Stimulated activated CD8-positive, alpha-beta memory T cell treated with anti-CD3 and anti-CD28 coated beads, Interleukin-12 subunit alpha, Interleukin-12 subunit beta, amount 100 ng/mL, for 4 hours (primary cell): ENCODE data around the gene TMEM72.

Experiments
- DNase-seq: peaks from one replicate; pipeline ENCODE4 v3.0.0-alpha.2; 2020; ENCODE audit warnings: low read depth

Gene TMEM72

DNA sequence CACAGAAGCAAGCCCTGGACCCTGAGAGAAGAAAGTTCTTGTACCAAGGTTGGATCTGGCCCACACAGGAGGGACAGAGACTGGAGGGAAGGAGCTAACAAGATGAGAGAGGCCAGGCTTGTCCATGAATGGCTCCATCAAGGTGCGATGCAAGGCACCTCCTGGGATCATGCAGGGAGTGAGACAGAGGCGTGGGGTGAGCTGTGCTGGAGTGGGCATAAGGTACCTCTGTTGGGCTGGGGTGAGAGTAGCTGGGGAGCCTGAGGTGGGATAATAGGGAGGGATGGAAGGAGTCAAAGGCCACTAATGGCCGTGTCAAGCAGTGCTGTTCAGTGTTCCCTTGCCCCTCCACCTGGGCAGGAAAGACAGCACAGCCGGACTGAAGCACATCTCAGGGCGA, 9.9 kb downstream of the TMEM72 start:
- DNase-seq: no peak

DNA sequence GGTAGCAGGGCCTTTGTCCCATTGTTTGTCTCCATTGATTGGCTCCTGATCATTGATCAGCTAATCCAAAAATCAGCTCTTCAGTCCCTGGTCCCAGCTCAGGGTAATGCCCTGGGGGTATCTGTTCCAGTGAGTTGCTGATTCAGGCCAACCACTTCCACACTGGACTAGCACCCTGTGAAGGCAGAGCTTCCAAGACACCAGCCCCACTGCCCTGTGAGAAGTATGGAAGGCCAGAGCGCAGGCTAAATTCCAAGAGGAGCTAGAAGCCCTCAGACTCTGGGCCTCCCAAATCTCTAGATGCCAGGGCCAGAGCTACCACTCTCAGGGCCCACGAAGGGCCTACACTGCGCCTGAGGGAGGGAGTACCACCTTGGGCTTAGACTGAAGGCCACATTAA, 10.4 kb downstream of the TMEM72 start:
- no peak for DNase-seq

DNA sequence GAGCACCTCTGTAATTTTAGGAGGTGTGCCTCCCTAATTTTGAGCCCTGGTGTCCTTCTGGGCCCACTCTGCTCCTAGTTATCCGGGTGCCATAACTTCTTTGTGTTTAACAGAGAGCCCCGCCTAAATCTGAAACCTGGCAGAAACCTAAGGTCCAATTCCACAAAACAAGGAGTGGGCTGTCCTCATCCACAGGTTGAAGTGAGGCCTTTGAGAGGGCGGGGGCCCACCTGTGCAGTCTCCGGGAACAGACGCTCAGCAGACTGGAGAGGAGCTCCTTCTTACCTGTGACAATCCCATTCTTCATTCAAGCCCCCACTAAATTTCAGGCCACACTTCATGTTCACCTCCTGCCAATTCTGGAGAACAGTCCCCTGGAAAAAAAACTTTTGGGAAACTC, 10.9 kb downstream of the TMEM72 start:
- DNase-seq: no peak

- no peak for DNase-seq
Observed at GRCh38 chr10:44922796-44923545, 11.8 kb downstream of the TMEM72 start.

DNA sequence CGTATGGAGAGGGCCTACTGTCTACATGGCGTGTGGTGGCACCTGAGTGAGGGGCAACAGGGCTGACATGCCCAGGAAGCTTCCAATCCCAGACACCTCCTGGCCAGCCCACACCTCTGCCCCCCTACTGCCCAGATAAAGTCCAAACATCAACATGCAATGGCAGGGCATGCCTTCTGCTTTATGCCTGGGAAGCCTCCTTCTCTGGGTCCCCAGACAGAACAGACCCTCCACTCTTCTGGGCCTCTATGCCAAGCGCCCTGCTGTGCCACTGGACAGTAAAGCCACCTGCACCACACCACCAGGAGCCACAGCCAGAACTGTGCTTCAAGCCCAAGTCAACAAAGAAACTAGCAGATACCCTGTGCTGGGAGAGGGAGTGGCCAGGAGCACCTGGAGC, 12.5 kb downstream of the TMEM72 start:
- DNase-seq: no peak

DNA sequence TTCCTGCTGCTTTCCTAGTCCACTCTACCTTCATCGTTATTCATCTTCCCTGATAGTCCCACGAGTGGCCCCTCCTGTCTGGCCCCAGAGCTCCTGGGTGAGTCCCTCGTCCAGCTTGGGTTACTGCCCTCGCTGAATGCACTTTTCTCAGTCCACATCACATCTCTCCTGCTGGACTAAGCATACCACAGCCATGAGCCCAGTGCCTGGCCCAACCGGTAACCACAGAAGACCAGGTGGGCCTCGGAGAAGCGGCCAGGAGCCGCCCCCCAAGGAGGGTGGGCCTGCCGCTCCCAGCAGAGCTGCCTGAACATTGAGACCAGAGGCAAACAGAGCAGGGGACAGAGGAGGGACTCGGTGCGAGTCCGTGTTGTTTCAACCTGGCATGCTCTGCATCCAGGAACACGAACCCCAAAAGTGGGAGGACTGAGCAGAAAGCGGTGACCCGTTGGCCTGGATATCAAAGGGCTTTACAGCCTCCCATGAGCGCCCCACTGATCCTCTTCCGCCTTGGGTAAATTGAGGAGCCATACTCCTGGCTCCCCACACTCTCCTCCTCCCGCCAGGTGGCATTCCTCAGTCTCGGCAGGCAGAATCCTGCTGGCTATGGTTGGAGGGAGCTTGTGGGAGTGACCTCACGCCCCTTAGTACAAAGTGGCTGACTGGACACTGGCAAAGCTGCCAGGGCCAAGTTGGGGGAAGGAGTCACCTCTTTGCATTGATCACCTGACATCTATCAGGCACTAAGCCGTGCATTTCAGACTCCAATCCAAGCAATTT, 13.3 kb downstream of the TMEM72 start:
- DNase-seq: no peak

DNA sequence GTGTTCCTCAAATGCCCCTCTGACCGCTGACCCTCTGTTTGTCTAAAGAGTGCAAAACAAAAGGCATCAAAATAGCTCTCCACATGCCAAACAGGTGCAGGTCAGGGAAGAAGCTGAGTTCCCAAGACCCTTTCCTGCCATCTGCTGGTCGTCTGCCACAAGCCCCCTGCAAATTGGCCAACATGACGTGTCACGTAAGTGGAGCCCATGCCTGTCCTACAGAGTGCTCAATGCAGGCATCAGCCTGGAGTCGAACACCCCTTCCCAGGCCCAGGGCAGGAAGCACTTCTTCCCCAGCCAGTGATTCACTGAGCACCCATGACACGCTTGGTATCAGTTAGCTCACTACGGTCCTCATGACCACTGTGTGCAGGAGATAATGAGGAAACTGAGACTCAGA, 14.1 kb downstream of the TMEM72 start:
- no peak for DNase-seq

- DNase-seq: no peak
Observed at GRCh38 chr10:44925811-44926750, 14.9 kb downstream of the TMEM72 start.

DNA sequence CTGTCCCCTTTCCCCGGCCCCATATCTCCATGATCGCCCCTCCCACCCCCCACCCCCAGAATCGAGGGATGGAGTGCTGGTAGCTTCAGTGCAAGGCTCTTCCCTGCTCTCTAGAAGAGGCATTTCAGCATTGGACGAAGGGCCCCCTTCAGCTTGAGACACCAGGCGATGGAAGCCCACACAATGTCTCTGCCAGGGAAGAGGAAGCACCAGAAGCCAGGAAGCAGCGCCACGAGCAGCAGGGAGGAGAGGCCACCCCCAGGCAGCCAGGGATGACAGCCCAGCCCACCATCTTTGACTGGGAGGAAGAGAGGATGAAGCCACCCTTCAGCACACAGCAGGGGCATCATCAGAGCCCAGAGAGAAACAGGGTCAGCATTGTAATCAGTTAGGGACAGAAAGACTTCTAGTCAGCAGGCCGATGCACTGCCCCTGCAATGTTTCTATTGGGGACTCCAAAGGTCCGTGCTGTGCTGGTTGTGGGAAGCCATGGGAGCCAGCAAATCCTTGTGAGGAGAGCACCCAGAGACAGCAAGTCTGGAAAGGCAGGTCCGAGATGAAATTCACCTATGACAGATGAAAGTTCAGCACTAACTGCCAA, 15.7 kb downstream of the TMEM72 start:
- DNase-seq: no peak

DNA sequence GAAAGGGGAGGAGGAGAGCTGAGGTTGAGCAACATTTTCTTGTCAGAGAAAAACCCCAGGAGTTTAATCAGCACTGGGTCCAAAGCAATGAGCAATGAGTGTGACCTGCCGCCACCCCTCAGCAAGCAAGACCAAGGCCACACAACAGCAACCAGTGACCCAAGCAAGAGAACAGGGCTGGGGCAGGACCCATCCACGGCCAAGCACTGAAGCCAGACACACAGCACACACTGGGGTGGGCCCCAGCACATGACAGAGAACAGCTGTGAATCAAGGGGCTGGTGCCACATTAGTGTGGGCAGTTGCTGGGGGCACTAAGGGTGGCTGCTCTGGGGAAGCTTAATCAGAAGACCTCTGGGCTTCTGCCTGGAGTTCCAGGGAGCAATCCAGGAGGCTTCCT, 16.2 kb downstream of the TMEM72 start:
- DNase-seq: no peak

- no peak for DNase-seq
Observed at GRCh38 chr10:44928462-44928861, 17.3 kb downstream of the TMEM72 start.

DNA sequence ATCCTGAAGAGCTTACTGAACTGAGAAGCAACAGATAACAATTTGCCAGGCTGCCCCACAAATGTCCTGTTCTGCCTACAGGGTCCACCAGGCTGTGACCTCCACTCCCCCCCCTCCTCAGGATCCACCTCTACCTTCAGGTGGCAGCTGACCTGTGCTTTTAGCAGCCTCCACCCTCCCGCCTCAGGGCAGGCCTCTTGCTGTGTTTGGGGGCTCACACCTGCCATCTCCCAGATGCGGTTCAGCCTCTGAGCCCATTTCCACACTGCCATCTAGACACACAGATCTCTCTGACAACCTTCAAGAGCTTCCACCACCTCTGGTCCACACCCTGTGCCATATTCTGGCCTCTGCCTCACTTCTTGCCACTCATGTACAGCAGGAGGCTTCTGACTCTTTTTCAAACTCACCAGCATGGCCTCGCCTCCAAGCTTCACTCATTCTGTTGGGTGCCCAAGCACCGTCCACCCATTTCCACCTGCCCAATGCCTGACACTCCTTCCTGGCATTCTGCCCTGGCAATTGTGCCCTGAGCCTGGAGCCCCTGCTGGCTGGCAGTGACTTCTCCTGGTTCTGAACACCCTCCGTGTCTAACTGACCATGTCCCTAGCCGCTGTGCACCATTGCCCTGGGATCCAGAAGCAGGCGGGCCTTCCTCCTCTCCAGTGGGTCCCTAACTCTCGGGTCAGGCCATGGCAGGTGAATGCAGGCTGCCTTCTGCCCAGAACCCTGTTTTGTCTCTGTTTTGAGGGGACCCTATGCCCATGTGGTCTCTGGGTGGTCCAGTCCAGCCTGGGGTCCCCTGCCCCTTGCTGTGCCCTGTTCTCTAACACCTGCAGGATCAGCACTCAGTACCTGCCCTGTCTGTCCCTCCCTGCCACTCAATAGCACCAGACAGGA, 18.5 kb downstream of the TMEM72 start:
- no peak for DNase-seq

- no peak for DNase-seq
Observed at GRCh38 chr10:44930904-44931620, 19.9 kb downstream of the TMEM72 start.

DNA sequence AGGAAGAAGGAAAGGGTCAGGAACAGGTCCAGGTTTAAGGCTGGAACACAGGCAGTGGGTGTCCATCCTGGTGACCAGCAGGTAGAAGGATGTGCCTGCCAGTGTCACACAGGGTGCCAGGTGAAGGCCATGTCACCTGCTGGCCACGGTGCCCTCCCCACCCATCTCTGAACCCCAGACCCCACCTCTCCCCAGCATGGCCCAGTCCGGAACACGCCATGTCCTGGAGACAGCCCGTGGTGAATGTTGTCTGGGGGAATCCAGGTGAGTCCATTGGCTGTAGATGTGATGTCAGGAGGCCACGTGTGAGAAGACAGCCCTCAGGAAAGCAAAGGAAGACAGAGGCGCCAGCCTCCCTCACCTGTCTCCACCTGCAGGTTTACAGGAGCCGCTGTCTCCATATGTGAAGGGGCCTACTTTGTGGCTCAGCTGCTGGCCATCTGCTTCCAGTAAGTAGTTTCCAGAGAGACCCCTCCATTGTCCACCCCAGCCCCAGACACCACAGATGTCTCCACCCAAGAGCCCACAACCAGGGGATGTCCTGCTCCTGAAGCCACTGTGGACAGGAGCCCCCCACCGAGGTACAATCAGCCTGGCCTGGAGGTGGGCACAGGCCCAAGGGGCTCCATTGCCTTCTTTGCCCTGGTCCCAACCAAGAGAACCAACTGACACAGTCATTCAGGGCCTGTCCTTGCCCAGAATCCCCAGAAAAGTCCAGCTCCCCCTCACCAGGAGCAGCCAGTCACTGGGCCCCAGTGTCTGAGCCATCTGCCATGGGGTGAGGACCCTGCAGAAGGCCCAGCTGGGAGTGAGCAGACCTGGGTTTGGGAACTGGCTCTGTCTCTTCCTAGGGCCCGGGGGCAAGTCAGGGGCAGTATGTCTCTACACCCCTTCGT, 20.7 kb downstream of the TMEM72 start:
- DNase-seq: no peak

DNA sequence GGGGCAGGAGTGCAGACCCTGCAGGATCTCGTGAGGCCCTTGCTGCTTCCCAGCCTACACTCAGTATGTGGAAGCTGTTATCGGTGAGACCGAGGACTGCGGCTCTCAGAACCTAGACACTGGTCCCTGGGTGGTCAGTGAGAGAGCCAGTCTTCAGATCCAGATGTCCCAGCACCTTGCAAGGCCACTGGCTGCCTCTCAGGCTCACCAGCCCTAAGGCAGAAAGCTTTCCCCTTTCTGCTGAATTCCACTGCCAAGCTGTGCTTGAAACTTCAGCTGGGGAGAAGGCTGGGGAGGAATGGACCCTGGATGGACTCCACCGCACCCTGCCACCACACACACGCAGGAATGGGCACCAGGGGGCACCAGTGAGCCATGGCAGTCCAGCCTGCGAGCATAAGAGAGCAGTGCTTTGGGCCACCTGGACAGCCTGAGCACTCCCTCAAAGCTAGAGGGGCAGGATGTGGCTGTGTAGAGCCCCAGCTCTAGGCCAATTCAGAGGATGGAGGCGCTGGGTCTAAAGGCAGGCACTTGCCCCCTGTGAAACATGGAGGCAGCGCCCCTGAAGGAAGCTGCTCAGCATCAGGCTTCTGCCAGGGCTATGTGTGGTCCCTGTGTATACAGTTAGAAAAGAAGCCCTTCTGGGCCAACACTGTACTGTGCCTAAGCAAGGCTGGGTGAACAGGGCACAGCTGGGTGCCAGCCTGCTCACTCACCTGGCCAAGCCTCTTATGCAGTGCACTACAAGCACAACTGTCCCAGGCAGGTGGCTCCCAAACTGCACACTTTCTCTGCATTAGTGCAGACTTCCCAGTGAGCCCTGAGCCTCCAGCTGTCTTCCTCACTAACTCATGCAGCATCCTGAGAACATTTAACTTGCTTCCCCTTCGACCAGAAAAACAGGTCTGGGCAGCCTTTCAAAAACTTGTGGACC, 21.6 kb downstream of the TMEM72 start:
- peak; percentile 59 for DNase-seq

- no peak for DNase-seq
Observed at GRCh38 chr10:44933451-44934321, 22.5 kb downstream of the TMEM72 start.
